Testis (tissue), 2 donors: ENCODE measurements around the gene MAEA.

ENCODE experiments used
- CTCF ChIP-seq, 3 experiments: fragments of 450-650 bp in 2 of 3; fragments of 200-600 bp in 1 of 3; sonication (generic) in 1 of 3; IDR thresholded peaks; one replicate each; pipeline ENCODE4 v1.5.1; 2016 to 2019; ENCODE audit warnings: antibody characterized with exemption in 3 of 3, mild to moderate bottlenecking in 2 of 3, moderate library complexity in 1 of 3
- POLR2A ChIP-seq: fragments of 450-650 bp; IDR thresholded peaks from one replicate; pipeline ENCODE4 v1.6.1; 2017; ENCODE audit warnings: antibody characterized with exemption, mild to moderate bottlenecking, moderate library complexity

GRCh38 chr4:1288786-1289185, 905 bp upstream of the MAEA start:
- no peak for TF ChIP-seq CTCF (IDR thresholded peaks at IDR 0.05)
- no peak for TF ChIP-seq POLR2A
